ENCODE measurements around the gene SMIM14.
"Not testable (repeated sequence)": the region's sequence is repeated elsewhere in the genome, so short reads cannot be mapped to it uniquely, and the experiment has no call there.

The SMIM14 gene

DNA sequence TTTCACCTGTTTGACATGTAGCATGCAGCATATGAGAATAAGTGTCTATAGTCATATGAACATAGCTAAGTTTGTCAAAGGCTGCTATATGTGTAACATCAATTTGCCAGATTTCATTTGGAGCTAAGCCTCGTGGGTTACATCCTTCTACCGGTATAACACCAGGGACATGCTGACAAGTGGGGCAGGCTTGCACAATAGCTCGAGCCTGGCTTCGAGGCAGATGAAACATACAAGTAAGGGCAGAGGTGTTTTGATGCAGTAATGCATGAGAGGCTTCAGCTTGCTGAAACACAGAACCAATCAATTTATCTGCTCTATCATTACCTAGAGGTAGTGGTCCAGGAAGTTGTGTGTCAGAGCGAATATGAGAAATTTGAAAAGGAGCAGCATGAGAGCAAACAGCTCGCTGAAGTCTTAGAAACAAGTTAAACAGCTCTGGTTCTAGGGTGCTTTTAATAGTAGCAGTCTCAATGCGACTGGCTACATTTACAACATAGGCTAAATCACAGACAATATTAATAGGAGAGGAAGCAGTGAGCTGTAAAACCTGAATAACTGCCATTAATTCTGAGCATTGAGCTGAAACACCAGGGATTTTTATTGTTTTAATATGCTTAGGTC, 96.6 kb downstream of the SMIM14 start:
- no peak overlapping the region for H3K27ac Mint-ChIP-seq
- no peak overlapping the region for H3K4me3 Mint-ChIP-seq
- no peaks in the 10 kb centered on the region for H3K4me1 Mint-ChIP-seq

DNA sequence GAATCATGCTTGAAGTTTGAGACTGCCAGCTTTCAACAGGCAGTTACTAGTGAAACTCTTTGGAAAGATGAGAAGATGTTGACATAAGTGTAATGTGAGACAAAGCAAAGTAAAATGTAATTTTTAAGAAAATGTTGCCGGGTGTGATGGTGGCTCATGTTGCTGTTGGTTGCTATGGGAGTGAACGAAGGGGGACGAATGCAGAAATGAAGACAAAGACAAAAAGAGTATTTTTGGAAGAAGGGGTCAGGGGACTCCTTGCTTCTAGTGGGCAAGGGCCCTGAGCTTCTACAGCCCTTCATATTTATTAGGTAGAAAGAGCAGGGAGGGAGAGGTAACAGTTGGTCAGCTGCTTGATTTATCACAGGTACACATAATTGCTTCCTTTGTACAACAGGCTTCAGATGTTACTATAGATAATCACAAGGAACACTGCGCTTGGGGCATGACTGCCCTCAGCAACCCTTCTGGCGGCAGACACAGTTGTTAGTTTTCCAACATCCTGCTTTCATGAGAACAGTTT, 99.5 kb downstream of the SMIM14 start:
- Mint-ChIP-seq H3K9me3 (no peaks in the 10 kb centered on the region), H3K4me3 (no peak overlapping the region), H3K36me3 (no peaks in the 10 kb centered on the region), H3K4me1 (no peaks in the 10 kb centered on the region), H3K27ac (no peak overlapping the region)
- ATAC-seq = no peak
- DNase-seq (ENCODE audit: low spot score in 2 of 2) = no peak

More for the DNA sequence above, 96.6 kb downstream of the SMIM14 start:
- no peaks in the 10 kb centered on the region for H3K36me3 Mint-ChIP-seq
- no peaks in the 10 kb centered on the region for H3K9me3 Mint-ChIP-seq
- ATAC-seq = no peak
- no peak for DNase-seq (ENCODE audit: low spot score in 2 of 2)

DNA sequence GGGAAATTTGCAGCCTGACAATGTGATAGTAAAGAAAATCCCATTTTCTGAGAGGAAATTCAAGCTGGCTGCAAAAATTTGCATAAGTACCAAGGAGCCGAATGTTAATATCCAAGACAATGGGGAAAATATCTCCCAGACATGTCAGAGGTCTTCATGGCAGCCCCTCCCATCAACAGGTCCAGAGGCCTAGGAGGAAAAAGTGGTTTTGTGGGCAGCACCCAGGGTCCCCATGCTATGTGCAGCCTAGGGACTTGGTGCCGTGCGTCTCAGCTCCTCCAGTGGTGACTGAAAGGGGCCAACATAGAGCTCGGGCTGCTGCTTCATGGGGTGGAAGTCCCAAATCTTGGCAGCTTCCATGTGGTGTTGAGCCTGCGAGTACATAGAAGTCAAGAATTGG, 105.1 kb downstream of the SMIM14 start:
- no peak for ATAC-seq
- no peak for DNase-seq (ENCODE audit: low spot score in 2 of 2)
- Mint-ChIP-seq H3K4me3 (no peak overlapping the region), H3K36me3 (no peaks in the 10 kb centered on the region), H3K9me3 (peaks cover 11% of the 10 kb centered on the region), H3K27ac (no peak overlapping the region), H3K4me1 (peaks cover under 1% of the 10 kb centered on the region)

DNA sequence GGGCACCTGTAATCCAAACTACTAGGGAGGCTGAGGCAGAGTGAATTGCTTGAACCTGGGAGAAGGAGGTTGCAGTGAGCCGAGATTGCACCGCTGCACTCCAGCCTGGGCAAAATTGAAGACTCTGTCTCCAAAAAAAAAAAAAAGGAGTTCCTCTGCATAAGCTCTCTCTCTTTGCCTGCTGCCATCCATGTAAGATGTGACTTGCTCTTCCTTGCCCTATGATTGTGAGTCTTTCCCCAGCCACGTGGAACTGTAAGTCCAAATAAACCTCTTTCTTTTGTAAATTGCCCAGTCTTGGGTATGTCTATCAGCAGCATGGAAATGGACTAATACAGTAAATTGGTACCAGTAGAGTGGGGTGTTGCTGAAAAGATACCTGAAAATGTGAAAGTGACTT, 106.4 kb downstream of the SMIM14 start:
- not testable (repeated sequence) for H3K36me3 Mint-ChIP-seq; DNase-seq (ENCODE audit: low spot score in 2 of 2); ATAC-seq; H3K4me1 Mint-ChIP-seq; H3K27ac Mint-ChIP-seq; H3K4me3 Mint-ChIP-seq
- H3K9me3 Mint-ChIP-seq = peaks cover 11% of the 10 kb centered on the region

DNA sequence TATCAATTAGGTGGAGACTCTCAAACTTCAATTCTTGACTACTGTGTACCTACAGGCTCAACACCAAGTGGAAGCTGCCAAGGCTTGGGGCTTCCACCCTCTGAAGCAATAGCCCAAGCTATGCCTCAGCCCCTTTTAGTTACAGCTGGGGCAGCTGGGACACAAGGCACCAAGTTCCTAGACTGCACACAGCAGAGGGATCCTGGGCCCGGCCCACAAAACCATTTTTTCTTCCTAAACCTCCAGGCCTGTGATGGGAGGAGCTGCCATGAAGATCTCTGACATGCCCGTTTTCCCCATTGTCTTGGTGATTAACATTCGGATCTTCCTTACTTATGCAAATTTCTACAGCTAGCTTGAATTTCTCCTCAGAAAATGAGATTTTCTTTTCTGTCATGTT, 108.0 kb downstream of the SMIM14 start:
- Mint-ChIP-seq H3K9me3 (peaks cover 11% of the 10 kb centered on the region), H3K4me3 (no peak overlapping the region), H3K36me3 (no peaks in the 10 kb centered on the region), H3K27ac (no peak overlapping the region), H3K4me1 (peaks cover 19% of the 10 kb centered on the region)
- DNase-seq (ENCODE audit: low spot score in 2 of 2) (no peak), ATAC-seq (no peak)

DNA sequence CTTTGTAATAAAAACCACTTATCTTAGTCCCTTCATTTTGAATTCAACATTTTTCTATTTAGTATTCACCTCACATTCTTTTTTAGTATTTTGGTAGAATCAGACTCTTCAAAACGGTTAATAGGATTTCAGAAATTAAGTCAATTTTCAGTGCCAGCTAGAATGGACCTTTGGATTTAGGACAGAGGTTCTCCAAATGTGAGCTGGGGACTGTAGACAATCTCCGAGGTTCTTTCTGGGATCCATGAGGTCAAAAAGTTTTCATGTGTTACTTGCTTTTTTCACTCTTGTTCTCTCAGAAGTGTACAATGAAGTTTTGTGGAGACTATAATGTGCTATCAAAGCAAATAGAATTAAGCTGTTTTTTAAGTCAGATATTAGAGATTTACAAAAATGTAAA, 109.1 kb downstream of the SMIM14 start:
- no peak for ATAC-seq
- peaks cover 11% of the 10 kb centered on the region for H3K9me3 Mint-ChIP-seq
- no peaks in the 10 kb centered on the region for H3K36me3 Mint-ChIP-seq
- peaks cover 19% of the 10 kb centered on the region for H3K4me1 Mint-ChIP-seq
- H3K4me3 Mint-ChIP-seq = no peak overlapping the region
- no peak for DNase-seq (ENCODE audit: low spot score in 2 of 2)
- no peak overlapping the region for H3K27ac Mint-ChIP-seq

DNA sequence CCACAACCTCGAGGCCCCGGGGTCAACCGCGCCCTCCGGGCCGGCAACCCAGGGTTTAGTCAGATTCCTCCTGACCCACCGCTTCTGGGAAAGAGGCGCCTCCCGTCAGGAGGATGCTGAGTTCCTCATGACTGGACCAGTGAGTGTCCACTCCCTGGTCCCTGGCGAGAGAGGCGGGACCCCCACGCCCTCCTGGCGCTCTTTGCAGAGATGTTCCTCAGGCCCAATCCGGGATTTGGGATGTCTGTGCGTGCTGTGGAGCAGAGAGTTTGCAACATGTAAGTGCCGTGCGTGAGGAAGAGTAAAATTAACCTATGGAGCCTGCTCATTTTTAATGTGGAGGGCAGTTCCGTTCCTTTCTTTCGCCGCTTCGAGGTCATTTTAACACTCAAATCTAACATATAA, 110.6 kb downstream of the SMIM14 start:
- Mint-ChIP-seq H3K4me3 (peak overlapping the region; percentile 94), H3K36me3 (no peaks in the 10 kb centered on the region), H3K9me3 (peaks cover 11% of the 10 kb centered on the region), H3K27ac (peak overlapping the region; percentile 96), H3K4me1 (peaks cover 19% of the 10 kb centered on the region)
- ATAC-seq = no peak
- no peak for DNase-seq (ENCODE audit: low spot score in 2 of 2)

DNA sequence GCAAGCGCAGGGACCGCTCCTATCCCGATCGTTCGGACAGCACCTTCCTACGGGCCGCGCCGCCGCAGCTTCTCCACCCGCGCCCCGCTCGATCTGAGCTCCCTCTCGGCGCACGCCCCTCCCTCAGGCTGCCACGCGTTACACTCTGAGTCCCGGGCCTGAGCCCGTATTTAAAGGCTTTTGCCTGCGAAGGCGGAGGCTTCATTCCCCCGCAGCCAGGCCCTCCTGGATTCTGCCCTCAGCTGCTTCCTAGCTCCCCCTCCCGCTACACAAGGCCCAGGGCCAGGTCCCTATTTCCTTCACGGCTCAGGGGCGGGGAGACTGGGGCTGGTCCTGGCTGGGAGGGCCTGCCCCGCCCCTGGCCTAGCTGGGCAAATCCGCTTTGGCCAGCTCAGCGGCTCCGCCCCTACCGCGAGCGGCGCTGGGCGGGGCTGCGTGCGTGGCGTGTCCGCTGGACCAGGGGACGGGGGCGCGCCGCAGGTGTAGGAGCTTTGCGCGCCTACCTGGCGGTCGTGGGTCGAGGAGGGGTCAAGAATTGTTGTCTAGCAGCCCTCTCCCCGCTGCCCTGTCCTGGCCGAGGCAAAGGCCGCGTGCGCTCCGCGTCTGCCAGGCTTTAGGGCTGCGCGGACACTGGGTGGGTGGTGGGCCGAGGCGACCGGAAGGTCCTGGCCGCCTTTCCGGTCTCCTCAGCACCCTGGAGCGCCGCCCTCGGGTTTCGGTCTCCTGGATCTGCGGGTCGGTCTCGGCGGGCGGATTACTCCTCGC, 111.2 kb downstream of the SMIM14 start, which contains the start of gene UGDH:
UGDH (minus strand) TSS at position 144 of the 765 bp plus-strand sequence. CDS start 5,927 bp downstream, outside the sequence.
- Mint-ChIP-seq H3K27ac (peak within 1 kb of the TSS; percentile 96), H3K36me3 (no peaks in the 10 kb centered on the region), H3K9me3 (peaks cover 8% of the 10 kb centered on the region), H3K4me1 (peaks cover 19% of the 10 kb centered on the region), H3K4me3 (peak within 1 kb of the TSS; percentile 94)
- ATAC-seq = peak; percentile 98
- DNase-seq (ENCODE audit: low spot score in 2 of 2) = peak; percentile 88 to 94

DNA sequence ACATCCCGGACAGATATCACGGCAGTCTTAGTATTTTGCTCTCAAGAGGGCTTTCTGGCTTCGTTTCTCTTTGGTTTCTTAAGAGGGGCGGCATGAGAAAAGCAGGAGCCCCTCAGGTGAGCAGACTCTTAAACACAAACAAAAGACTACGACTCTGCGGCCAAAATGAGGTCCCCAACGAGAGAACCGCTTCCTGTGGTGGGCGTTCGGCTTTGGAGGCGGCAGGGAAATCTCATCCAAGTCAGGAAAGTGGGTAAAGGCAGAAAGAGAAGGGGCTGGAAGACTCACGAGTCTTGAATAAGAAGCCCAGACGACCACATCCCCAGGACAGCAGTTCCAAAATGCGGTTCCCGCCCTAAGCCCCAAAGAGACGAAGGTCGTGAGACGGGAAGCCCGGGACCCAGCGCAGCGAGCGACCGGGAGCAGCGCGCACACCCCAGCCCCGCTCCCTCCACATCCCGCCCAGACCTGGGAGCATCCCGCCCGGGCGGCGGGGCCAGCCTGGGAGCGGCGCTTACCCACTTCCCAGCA, 111.8 kb downstream of the SMIM14 start:
- Mint-ChIP-seq H3K27ac (peak overlapping the region; percentile 96), H3K9me3 (peaks cover 5% of the 10 kb centered on the region), H3K4me3 (peak overlapping the region; percentile 94), H3K4me1 (peaks cover 19% of the 10 kb centered on the region), H3K36me3 (no peaks in the 10 kb centered on the region)
- ATAC-seq (peak; percentile 41), DNase-seq (ENCODE audit: low spot score in 2 of 2) (peak in 1 of 2 donors; percentile 71)

DNA sequence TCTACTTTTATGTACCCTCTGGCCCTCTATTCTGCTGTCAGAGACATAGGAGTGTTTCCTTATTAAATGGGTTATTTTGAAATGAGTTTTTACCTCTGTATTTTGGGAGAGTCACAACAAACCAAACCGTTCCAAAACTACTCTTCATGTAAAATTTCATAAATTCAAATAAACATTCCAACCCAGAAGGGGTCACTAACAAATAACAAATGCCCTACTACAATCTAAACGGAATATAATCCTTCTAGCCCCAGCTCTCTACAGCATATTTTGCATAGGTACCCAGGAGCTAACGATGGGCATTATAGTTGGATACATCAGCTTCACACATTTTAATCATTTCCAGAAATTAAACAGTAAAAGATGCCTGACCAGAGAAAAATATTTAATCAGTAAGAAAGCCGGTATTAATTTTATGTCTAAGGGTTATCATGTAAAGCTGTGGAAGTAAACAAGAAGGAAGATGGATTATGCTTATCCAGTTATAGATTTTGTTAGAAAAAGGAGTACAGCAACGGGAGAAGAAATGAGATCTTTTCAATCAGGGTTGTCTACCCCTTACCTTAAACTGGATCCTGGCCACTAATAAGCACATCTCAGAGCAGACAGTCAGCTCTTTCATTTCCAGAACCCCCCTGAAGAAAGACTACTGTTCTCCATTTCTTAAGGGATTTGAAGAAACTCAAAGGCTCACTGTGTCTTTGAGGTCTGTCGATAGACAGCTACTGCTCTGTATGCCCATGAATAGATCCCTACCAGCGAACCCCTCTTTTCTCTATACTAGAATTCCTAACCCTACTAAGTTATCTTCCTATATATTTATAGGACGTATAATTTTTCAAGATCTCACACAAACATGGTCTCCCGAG, 112.6 kb downstream of the SMIM14 start:
- Mint-ChIP-seq H3K4me1 (peaks cover 19% of the 10 kb centered on the region), H3K4me3 (peak overlapping the region; percentile 94), H3K27ac (peak overlapping the region; percentile 96), H3K9me3 (peaks cover 3% of the 10 kb centered on the region), H3K36me3 (peaks cover 3% of the 10 kb centered on the region)
- ATAC-seq (no peak), DNase-seq (ENCODE audit: low spot score in 2 of 2) (no peak)

DNA sequence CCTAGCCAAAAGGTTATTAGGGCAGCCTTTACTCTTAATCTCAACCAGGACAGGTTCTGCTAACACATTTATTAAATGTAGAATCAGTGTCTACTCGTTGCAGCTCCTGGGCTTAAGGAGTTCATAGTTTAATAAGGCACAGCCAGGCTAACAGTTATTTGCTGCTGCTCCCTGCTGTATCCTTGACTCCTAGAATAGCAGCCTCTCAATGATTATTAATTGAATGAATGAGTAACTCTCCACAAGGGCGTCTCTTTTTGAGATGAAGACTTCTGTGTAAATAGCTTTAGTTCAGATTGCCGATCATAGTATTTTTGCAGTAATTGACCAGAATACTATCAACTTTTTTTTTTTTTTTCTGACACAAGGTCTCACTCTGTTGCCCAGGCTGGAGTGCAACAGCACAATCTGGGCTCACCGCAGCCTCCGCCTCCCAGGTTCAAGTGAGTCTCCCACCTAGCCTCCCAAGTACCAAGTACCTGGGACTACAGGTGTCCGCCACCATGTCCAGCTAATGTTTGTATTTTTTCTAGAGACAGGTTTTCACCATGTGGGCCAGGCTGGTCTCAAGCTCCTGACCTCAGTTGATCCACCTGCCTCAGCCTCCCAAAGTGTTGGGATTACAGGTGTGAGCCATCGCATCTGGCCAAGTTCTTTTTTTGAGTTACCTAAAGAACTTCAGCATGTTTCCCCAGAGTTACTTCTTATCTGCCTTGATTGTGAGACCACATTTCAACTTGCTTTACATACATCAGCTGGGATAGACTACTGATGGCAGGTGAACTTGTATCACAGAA, 114.3 kb downstream of the SMIM14 start:
- peaks cover 17% of the 10 kb centered on the region for H3K36me3 Mint-ChIP-seq
- peaks cover 19% of the 10 kb centered on the region for H3K4me1 Mint-ChIP-seq
- no peak overlapping the region for H3K27ac Mint-ChIP-seq
- ATAC-seq = no peak
- H3K4me3 Mint-ChIP-seq = no peak overlapping the region
- H3K9me3 Mint-ChIP-seq = no peaks in the 10 kb centered on the region
- DNase-seq (ENCODE audit: low spot score in 2 of 2) = no peak

DNA sequence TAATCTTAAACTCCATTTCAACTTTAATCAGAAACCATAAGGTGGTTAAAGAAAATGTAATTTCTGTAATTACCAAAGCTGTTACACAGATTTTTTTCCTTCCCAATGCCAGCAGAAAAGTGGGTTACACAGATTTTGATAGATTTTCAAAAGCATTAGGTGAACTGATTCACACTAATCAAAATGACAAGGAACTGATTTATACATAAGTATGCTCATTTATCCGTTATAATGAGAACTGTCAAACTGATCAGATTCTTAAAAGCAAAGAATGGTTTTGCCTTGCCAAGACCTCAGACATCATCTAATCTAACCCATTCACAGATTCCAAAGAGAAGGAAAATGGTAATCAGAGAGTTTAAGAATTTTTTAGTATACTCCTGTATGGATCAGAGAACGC, 116.6 kb downstream of the SMIM14 start:
- Mint-ChIP-seq H3K27ac (no peak overlapping the region), H3K4me3 (no peak overlapping the region), H3K9me3 (no peaks in the 10 kb centered on the region), H3K36me3 (peaks cover 34% of the 10 kb centered on the region), H3K4me1 (peaks cover 11% of the 10 kb centered on the region)
- ATAC-seq = no peak
- no peak for DNase-seq (ENCODE audit: low spot score in 2 of 2)

DNA sequence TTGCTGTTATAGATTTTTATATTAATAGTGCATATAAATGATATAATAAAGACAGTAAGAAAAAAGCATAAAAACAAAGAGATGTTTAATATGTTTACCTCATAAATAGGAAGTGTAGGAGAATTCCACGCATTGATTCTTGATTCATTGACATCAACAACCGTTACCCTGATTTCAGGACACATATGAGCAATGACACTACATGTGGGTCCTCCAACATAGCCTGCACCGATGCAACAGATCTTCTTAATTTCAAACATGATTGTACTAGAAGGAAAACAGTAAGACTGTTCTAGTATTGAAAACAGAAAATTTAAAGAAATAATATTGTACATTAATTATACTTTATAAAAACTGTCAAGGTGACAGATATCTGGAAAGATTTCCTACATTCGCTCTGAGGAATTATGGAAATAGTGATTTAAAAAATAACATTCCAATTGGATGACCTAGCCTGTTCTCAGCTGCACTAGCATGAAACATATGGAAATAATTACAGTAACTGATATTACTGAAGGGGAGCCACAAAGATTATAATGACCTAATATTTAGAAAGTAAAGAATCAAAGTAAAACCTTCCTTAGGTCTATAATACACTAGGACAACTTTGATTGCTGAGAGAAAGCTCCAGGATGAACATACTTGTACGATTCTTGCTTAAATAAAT, 117.3 kb downstream of the SMIM14 start:
- Mint-ChIP-seq H3K4me3 (no peak overlapping the region), H3K36me3 (peaks cover 34% of the 10 kb centered on the region), H3K4me1 (peaks cover 7% of the 10 kb centered on the region), H3K27ac (no peak overlapping the region), H3K9me3 (no peaks in the 10 kb centered on the region)
- DNase-seq (ENCODE audit: low spot score in 2 of 2) (no peak), ATAC-seq (no peak)

DNA sequence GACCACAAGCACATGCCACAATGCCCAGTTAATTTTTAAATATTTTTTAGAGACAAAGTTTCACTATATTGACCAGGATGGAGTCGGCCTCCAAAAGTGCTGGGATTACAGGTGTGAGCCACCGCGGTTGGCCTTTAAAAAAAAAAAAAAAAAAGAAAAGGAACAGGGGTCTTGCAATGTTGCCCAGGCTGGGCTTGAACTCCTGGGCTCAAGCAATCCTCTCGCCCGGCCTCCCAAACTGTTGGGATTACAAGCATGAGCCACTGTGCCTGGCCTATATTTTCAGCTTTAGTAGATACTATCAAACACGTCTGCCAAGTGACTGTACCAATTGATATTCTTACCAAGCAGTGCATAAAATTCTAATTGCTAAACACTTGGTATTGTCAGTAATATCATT, 120.2 kb downstream of the SMIM14 start:
- ATAC-seq = no peak
- Mint-ChIP-seq H3K4me3 (no peak overlapping the region), H3K36me3 (peaks cover 45% of the 10 kb centered on the region), H3K4me1 (no peaks in the 10 kb centered on the region), H3K9me3 (no peaks in the 10 kb centered on the region), H3K27ac (no peak overlapping the region)
- DNase-seq (ENCODE audit: low spot score in 2 of 2) = no peak

Data from stimulated activated effector memory CD8-positive, alpha-beta T cell treated with anti-CD3 and anti-CD28 coated beads, Interleukin-12 subunit alpha, Interleukin-12 subunit beta, amount 100 ng/mL, for 72 hours (primary cell).